ENCODE data around the gene VCAN.
"Not testable (repeated sequence)": the region's sequence is repeated elsewhere in the genome, so short reads cannot be mapped to it uniquely, and the experiment has no call there.

Gene VCAN

GRCh38 chr5:83430130-83431010, 41.2 kb upstream of the VCAN start:
- peak; percentile 71 for DNase-seq (ENCODE audit: extremely low spot score)
- TF ChIP-seq ELF4 (IDR thresholded peaks at IDR 0.05) (no peak), TARDBP (IDR thresholded peaks at IDR 0.05) (no peak), PKNOX1 (IDR thresholded peaks at IDR 0.05) (peak; percentile 52; the same call in 1 of the 2 replicates)
- POLR2A ChIA-PET = interaction anchor here (1.4 kb wide), 1 partner anchor 43 kb away, joined by 4 read pairs; no protein-coding TSS in a partner anchor
- CTCF ChIA-PET = interaction anchor here (0.6 to 1.2 kb wide), 3 partner anchors 41 to 79 kb away, joined by 3 to 5 read pairs (median 4); partner anchors contain the start of gene VCAN

GRCh38 chr5:83433891-83434290, 37.7 kb upstream of the VCAN start:
- TF ChIP-seq TARDBP (IDR thresholded peaks at IDR 0.05) (no peak), FOXK2 (IDR thresholded peaks at IDR 0.05) (no peak), SP1 (IDR thresholded peaks at IDR 0.05) (no peak), PKNOX1 (IDR thresholded peaks at IDR 0.05) (no peak), ELF4 (IDR thresholded peaks at IDR 0.05) (no peak)
- CTCF ChIA-PET = no interaction called here
- DNase-seq (ENCODE audit: extremely low spot score) = no peak
- POLR2A ChIA-PET = no interaction called here

GRCh38 chr5:83434946-83435345, 36.6 kb upstream of the VCAN start:
- no peak for DNase-seq (ENCODE audit: extremely low spot score)
- CTCF ChIA-PET = no interaction called here
- POLR2A ChIA-PET = no interaction called here
- TF ChIP-seq BHLHE40 (IDR thresholded peaks at IDR 0.05; ENCODE audit: borderline replicate concordance) (no peak), ARNT (IDR thresholded peaks at IDR 0.05) (no peak), PKNOX1 (IDR thresholded peaks at IDR 0.05) (no peak), ZNF384 (IDR thresholded peaks at IDR 0.05) (no peak), TARDBP (IDR thresholded peaks at IDR 0.05) (no peak), FOXA1 (IDR thresholded peaks at IDR 0.05) (no peak)

GRCh38 chr5:83436276-83436675, 35.3 kb upstream of the VCAN start:
- no peak for DNase-seq (ENCODE audit: extremely low spot score)
- ChIA-PET POLR2A (no interaction called here), CTCF (interaction anchor here (0.6 kb wide), 1 partner anchor 142 kb away, joined by 3 read pairs; no protein-coding TSS in a partner anchor)
- TF ChIP-seq FOXA1 (IDR thresholded peaks at IDR 0.05) (no peak), LEF1 (IDR thresholded peaks at IDR 0.05; ENCODE audit: borderline replicate concordance) (no peak), FOXK2 (IDR thresholded peaks at IDR 0.05) (no peak), ARNT (IDR thresholded peaks at IDR 0.05) (no peak), NFRKB (IDR thresholded peaks at IDR 0.05) (no peak), ZNF384 (IDR thresholded peaks at IDR 0.05) (no peak), SUZ12 (IDR thresholded peaks at IDR 0.05) (no peak), CTBP1 (IDR thresholded peaks at IDR 0.05; ENCODE audit: borderline replicate concordance) (no peak), L3MBTL2 (conservative IDR thresholded peaks at IDR 0.05) (no peak), ELF4 (IDR thresholded peaks at IDR 0.05) (no peak), SP1 (IDR thresholded peaks at IDR 0.05) (no peak), BHLHE40 (IDR thresholded peaks at IDR 0.05; ENCODE audit: borderline replicate concordance) (no peak)

GRCh38 chr5:83437697-83438096, 33.8 kb upstream of the VCAN start:
- DNase-seq (ENCODE audit: extremely low spot score); POLR2A ChIA-PET; CTCF ChIA-PET: not testable (repeated sequence)

GRCh38 chr5:83440826-83441225, 30.7 kb upstream of the VCAN start:
- ChIA-PET CTCF (no interaction called here), POLR2A (interaction anchor here (1.5 kb wide), 1 partner anchor 31 kb away, joined by 4 read pairs; the partner anchor contains the start of gene VCAN)
- TF ChIP-seq TARDBP (IDR thresholded peaks at IDR 0.05) = no peak
- no peak for TF ChIP-seq SP1 (IDR thresholded peaks at IDR 0.05)
- no peak for TF ChIP-seq ELF4 (IDR thresholded peaks at IDR 0.05)
- TF ChIP-seq ARNT (IDR thresholded peaks at IDR 0.05) = no peak
- TF ChIP-seq FOXK2 (IDR thresholded peaks at IDR 0.05) = no peak
- TF ChIP-seq HDGF (IDR thresholded peaks at IDR 0.05; ENCODE audit: borderline replicate concordance) = no peak
- no peak for TF ChIP-seq SUZ12 (IDR thresholded peaks at IDR 0.05)
- TF ChIP-seq PKNOX1 (IDR thresholded peaks at IDR 0.05) = no peak
- no peak for TF ChIP-seq NFRKB (IDR thresholded peaks at IDR 0.05)
- TF ChIP-seq FOXM1 (IDR thresholded peaks at IDR 0.05; ENCODE audit: borderline replicate concordance) = no peak
- no peak for TF ChIP-seq L3MBTL2 (conservative IDR thresholded peaks at IDR 0.05)
- TF ChIP-seq FOXA1 (IDR thresholded peaks at IDR 0.05) = no peak
- no peak for TF ChIP-seq ZNF384 (IDR thresholded peaks at IDR 0.05)
- no peak for TF ChIP-seq CTBP1 (IDR thresholded peaks at IDR 0.05; ENCODE audit: borderline replicate concordance)
- TF ChIP-seq BHLHE40 (IDR thresholded peaks at IDR 0.05; ENCODE audit: borderline replicate concordance) = no peak
- TF ChIP-seq LEF1 (IDR thresholded peaks at IDR 0.05; ENCODE audit: borderline replicate concordance) = no peak
- DNase-seq (ENCODE audit: extremely low spot score) = no peak
